Measurements from ENCODE around the gene PSMB5.

DNA sequence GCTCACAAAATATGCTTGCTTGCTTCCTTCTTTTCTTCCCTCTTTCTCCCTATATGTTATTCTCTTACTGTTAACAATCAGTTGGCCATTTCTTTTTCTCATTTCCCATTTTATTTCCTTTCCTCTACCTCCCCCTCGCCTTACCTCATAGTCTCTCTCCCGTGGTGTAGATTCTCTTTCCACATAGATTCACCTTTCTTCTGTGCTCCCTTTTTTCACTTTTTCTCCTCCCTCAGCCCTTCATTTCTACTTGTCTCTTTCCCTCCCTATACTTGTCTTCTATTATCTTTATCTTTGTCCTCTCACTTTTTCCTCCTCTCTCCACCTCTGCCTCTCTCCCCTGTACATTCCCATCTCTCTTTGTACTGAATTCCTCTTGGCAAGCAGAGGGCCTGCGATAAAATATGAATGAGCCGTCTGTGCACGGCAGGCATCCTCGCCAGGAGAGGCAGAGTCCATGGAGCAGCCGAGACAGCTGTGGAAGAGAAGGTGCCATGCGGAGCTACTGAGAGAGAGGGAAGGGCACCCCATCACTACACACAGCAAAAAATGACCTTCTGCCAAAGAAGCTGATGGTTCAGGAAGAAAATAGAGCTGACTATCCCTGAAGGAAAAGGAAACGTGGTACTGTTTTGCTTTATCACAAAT is 36.9 kb downstream of the PSMB5 start:
- TF ChIP-seq, protein P1, sequence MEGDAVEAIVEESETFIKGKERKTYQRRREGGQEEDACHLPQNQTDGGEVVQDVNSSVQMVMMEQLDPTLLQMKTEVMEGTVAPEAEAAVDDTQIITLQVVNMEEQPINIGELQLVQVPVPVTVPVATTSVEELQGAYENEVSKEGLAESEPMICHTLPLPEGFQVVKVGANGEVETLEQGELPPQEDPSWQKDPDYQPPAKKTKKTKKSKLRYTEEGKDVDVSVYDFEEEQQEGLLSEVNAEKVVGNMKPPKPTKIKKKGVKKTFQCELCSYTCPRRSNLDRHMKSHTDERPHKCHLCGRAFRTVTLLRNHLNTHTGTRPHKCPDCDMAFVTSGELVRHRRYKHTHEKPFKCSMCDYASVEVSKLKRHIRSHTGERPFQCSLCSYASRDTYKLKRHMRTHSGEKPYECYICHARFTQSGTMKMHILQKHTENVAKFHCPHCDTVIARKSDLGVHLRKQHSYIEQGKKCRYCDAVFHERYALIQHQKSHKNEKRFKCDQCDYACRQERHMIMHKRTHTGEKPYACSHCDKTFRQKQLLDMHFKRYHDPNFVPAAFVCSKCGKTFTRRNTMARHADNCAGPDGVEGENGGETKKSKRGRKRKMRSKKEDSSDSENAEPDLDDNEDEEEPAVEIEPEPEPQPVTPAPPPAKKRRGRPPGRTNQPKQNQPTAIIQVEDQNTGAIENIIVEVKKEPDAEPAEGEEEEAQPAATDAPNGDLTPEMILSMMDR (conservative IDR thresholded peaks at IDR 0.05 in 1 of 2, IDR thresholded peaks at IDR 0.05 in 1 of 2; ENCODE audit: extremely low read depth in 1 of 2, insufficient read depth in 1 of 2, low read depth in 1 of 2, low read length in 2 of 2): no peak
- TF ChIP-seq EZH2 (IDR thresholded peaks at IDR 0.05; ENCODE audit: borderline replicate concordance, low read length): no peak
